ENCODE results near the gene EFHC2. TPM values are rescaled to one million over a fixed set of nuclear protein-coding genes. Genes with fewer than 3 reads are reported as not detected.

EFHC2 gene
- total and polyA plus RNA-seq, 2 of the 8 experiments (the other 6 are each of a cell fraction or from before 2014, with no cell fraction given): 1.8 to 3.4 TPM

GRCh38 chrX:44253575-44253942 is 89.9 kb downstream of the EFHC2 start:
- no peak overlapping the region for H2AFZ ChIP-seq (ENCODE audit: low read length)
- H3K4me2 ChIP-seq (ENCODE audit: insufficient read depth in 1 of 2, low read depth in 2 of 2, low read length in 2 of 2): 0 out of 4 replicates have a peak overlapping the region, but pooled peaks of 1 of the 2 experiments have one; percentile 23

More at GRCh38 chrX:44253575-44253942, 89.9 kb downstream of the EFHC2 start:
- Histone ChIP-seq H3K36me3 (ENCODE audit: control insufficient read depth in 2 of 4, insufficient read depth in 4 of 4, low read length in 3 of 4) (no peaks in the 10 kb centered on the region), H4K8ac (ENCODE audit: extremely low read depth, insufficient read depth, low read length) (no peak overlapping the region), H3K4me3 (ENCODE audit: extremely low read depth in 1 of 4, insufficient read depth in 2 of 4, low read depth in 3 of 4, low read length in 4 of 4) (no peak overlapping the region), H3K79me1 (ENCODE audit: low read depth, low read length) (no peaks in the 10 kb centered on the region), H4K5ac (ENCODE audit: insufficient read length, low read depth, low read length) (no peak overlapping the region), H2BK15ac (ENCODE audit: low read length) (no peak overlapping the region), H3K14ac (ENCODE audit: insufficient read length) (no peak overlapping the region), H2BK12ac (ENCODE audit: low read depth, low read length) (no peak overlapping the region), H3K23ac (ENCODE audit: insufficient read length) (no peak overlapping the region), H4K20me1 (replicated peaks in 1 of 2; ENCODE audit: control insufficient read depth in 1 of 2, insufficient read depth in 2 of 2, low read length in 2 of 2) (no peaks in the 10 kb centered on the region), H2BK120ac (replicated peaks; ENCODE audit: low read depth, low read length) (no peak overlapping the region), H3K27ac (ENCODE audit: low read depth, low read length) (no peak overlapping the region), H3K79me2 (ENCODE audit: control insufficient read depth in 1 of 2, insufficient read depth in 2 of 2, low read length in 2 of 2) (no peaks in the 10 kb centered on the region), H3K4me1 (replicated peaks in 1 of 4; ENCODE audit: control insufficient read depth in 3 of 4, insufficient read depth in 4 of 4, low read length in 3 of 4) (peaks cover 0 to 4% (median 0%) of the 10 kb centered on the region in 4 experiments; a peak in 2 of 7 replicates), H3K9ac (replicated peaks in 1 of 4; ENCODE audit: extremely low read depth in 1 of 4, low read depth in 3 of 4, low read length in 3 of 4) (no peak overlapping the region), H4K91ac (replicated peaks; ENCODE audit: insufficient read length, low read length) (no peak overlapping the region), H2BK5ac (ENCODE audit: low read depth, low read length) (no peak overlapping the region), H3K56ac (replicated peaks; ENCODE audit: insufficient read length, low read depth, low read length) (no peak overlapping the region), H2BK20ac (ENCODE audit: low read length) (no peak overlapping the region), H3K9me3 (ENCODE audit: insufficient read depth in 2 of 2, low read depth in 1 of 2, low read length in 1 of 2) (no peaks in the 10 kb centered on the region), H3K4ac (replicated peaks; ENCODE audit: insufficient read length, low read depth, low read length) (no peak overlapping the region), H3K18ac (ENCODE audit: extremely low read depth, low read length) (peak overlapping the region; percentile 60; the same call in 1 of the 2 replicates), H3K27me3 (replicated peaks in 1 of 4; ENCODE audit: control insufficient read depth in 3 of 4, extremely low read depth in 1 of 4, insufficient read depth in 3 of 4, low read length in 3 of 4) (no peaks in the 10 kb centered on the region), H3K23me2 (ENCODE audit: low read depth, low read length) (no peaks in the 10 kb centered on the region), H2AK5ac (ENCODE audit: low read depth, low read length) (no peak overlapping the region)
- TF ChIP-seq SP1 (IDR thresholded peaks at IDR 0.05; ENCODE audit: low read depth, low read length): no peak
- no peak for TF ChIP-seq SP4 (IDR thresholded peaks at IDR 0.05; ENCODE audit: low read length)
- no peak for TF ChIP-seq TAF7 (optimal IDR thresholded peaks at IDR 0.05; ENCODE audit: borderline replicate concordance, low read depth, low read length)
- no peak for TF ChIP-seq CHD1 (IDR thresholded peaks at IDR 0.05; ENCODE audit: low read depth, low read length)
- no peak for TF ChIP-seq SUZ12 (IDR thresholded peaks at IDR 0.05; ENCODE audit: low read length)
- TF ChIP-seq TAF1 (IDR thresholded peaks at IDR 0.05; ENCODE audit: low read depth, low read length): no peak
- no peak for TF ChIP-seq TBP (IDR thresholded peaks at IDR 0.05; ENCODE audit: low read depth, low read length)
- no peak for TF ChIP-seq MAX (IDR thresholded peaks at IDR 0.05)
- TF ChIP-seq SIX5 (IDR thresholded peaks at IDR 0.05; ENCODE audit: low read depth, low read length): no peak
- TF ChIP-seq EP300 (IDR thresholded peaks at IDR 0.05; ENCODE audit: borderline replicate concordance in 1 of 2, low read depth in 2 of 2, low read length in 2 of 2): no peak
- no peak for TF ChIP-seq MAFK (IDR thresholded peaks at IDR 0.05; ENCODE audit: low read depth, low read length)
- ChIA-PET CTCF (ENCODE audit: partially characterized antibody) (no interaction called here), POLR2A (ENCODE audit: partially characterized antibody) (no interaction called here)
- 89% methylated on average over 3 of the region's 4 CpGs; no CpG with 5 or more reads in 1 of the 2 experiments for WGBS, 2 experiments (ENCODE audit: extremely low coverage in 1 of 2, insufficient coverage in 1 of 2, insufficient read length in 1 of 2, insufficient replicate concordance in 2 of 2, low coverage in 1 of 2, low lambda C conversion rate in 2 of 2, missing lambda C conversion rate in 1 of 2)
- FAIRE-seq (no peak), DNase-seq (ENCODE audit: low read depth in 1 of 2, low spot score in 2 of 2) (no peak)
